GM12872 (cell line): ENCODE measurements around the gene FXYD6.

Source experiments
- CTCF ChIP-seq: IDR thresholded peaks from 3 replicates; pipeline ENCODE4 v1.5.1; 2011; ENCODE audit warnings: low read depth, mild to moderate bottlenecking, low read length, moderate library complexity; ENCODE audit not compliant: insufficient read depth

The FXYD6 gene

GRCh38 chr11:117794772-117795629 lies 81.5 kb downstream of the FXYD6 start:
- no peak for TF ChIP-seq CTCF

- no peak for TF ChIP-seq CTCF
These were observed 82.3 kb downstream of the FXYD6 start for GRCh38 chr11:117794135-117794534.

GRCh38 chr11:117793583-117793982 lies 82.9 kb downstream of the FXYD6 start:
- TF ChIP-seq CTCF: no peak

- no peak for TF ChIP-seq CTCF
These were observed 83.5 kb downstream of the FXYD6 start for GRCh38 chr11:117792992-117793391.

GRCh38 chr11:117792241-117792640 lies 84.2 kb downstream of the FXYD6 start:
- TF ChIP-seq CTCF: no peak

- TF ChIP-seq CTCF: no peak
These were observed 86.2 kb downstream of the FXYD6 start for GRCh38 chr11:117790279-117790678.

GRCh38 chr11:117789241-117789640 lies 87.2 kb downstream of the FXYD6 start:
- no peak for TF ChIP-seq CTCF
